Body of pancreas (tissue), 4 donors: ENCODE data around the gene NLRC3. TPM values are rescaled to one million over a fixed set of nuclear protein-coding genes. Genes with fewer than 3 reads are reported as not detected.
"Not testable (repeated sequence)": the region's sequence is repeated elsewhere in the genome, so short reads cannot be mapped to it uniquely, and the experiment has no call there.

Experiments
- ATAC-seq: fragments of 150-250 bp; one replicate; pipeline ENCODE4 v1.9.1; 2016
- DNase-seq, 4 donors: peaks; one replicate each; pipeline ENCODE4 v3.0.0-alpha.2; 2019
- H3K27ac ChIP-seq, 4 donors: fragments of 200-600 bp; sonication (generic); 1 replicate in 3 of 4; 2 replicates in 1 of 4; pipeline versions ENCODE4 v1.5.1 to v1.6.1; 2016 to 2019; ENCODE audit warnings: mild to moderate bottlenecking in 1 of 4, mixed read lengths in 1 of 4, moderate library complexity in 1 of 4
- H3K27me3 ChIP-seq, 2 donors: fragments of 200-600 bp; sonication (generic); one replicate each; pipeline ENCODE4 v1.6.0; 2016; ENCODE audit warnings: mild to moderate bottlenecking in 1 of 2
- H3K36me3 ChIP-seq, 2 donors: fragments of 200-600 bp; sonication (generic); replicated peaks in 1 of 2; 2 replicates each; pipeline ENCODE4 v1.5.1; 2016; ENCODE audit warnings: low read depth in 2 of 2; ENCODE audit not compliant: insufficient read depth in 1 of 2
- H3K4me1 ChIP-seq: fragments of 200-600 bp; sonication (generic); one replicate; pipeline ENCODE4 v1.6.0; 2016
- H3K4me3 ChIP-seq, 2 donors: fragments of 200-600 bp; sonication (generic); 1 replicate in 1 of 2; 2 replicates in 1 of 2; pipeline ENCODE4 v1.5.1; 2016 to 2019
- H3K9me3 ChIP-seq, 3 donors: fragments of 200-600 bp; sonication (generic); 1 replicate in 2 of 3; 2 replicates in 1 of 3; pipeline ENCODE4 v1.5.1; 2016
- POLR2A ChIP-seq, 3 donors: fragments of 450-650 bp; IDR thresholded peaks; one replicate each; pipeline ENCODE4 v1.6.1; 2016; ENCODE audit warnings: antibody characterized with exemption in 3 of 3, mild to moderate bottlenecking in 2 of 3
- WGBS, 2 donors: methylation state at CpG; one replicate each; pipeline ENCODE4 v1.1.5; 2017; 5-methylcytosine and 5-hydroxymethylcytosine counted together
- intact Hi-C: fragments of 100-400 bp; cut with DNase I; formaldehyde crosslinking; loops from one replicate; pipeline ENCODE4 v1.15.1; 2023
- total RNA-seq, 2 donors: library from RNA; depleted of rRNA; stranded (reverse); fragments of >200 nt; gene quantifications; one replicate each; pipeline ENCODE4 v1.1.0, GENCODE V29; 2016
- TF ChIP-seq, protein P1 (sequence below), 7 experiments: fragments of 450-650 bp in 4 of 7; fragments of 200-600 bp in 3 of 7; sonication (generic) in 3 of 7; IDR thresholded peaks; one replicate each; pipeline ENCODE4 v1.5.1; 2016 to 2019; ENCODE audit warnings: antibody characterized with exemption in 7 of 7

Gene NLRC3
- total RNA-seq, 2 donors from 2014 or later: 0.78 to 1.3 TPM

- TF ChIP-seq POLR2A (IDR thresholded peaks at IDR 0.05): no peak
- TF ChIP-seq, protein P1, sequence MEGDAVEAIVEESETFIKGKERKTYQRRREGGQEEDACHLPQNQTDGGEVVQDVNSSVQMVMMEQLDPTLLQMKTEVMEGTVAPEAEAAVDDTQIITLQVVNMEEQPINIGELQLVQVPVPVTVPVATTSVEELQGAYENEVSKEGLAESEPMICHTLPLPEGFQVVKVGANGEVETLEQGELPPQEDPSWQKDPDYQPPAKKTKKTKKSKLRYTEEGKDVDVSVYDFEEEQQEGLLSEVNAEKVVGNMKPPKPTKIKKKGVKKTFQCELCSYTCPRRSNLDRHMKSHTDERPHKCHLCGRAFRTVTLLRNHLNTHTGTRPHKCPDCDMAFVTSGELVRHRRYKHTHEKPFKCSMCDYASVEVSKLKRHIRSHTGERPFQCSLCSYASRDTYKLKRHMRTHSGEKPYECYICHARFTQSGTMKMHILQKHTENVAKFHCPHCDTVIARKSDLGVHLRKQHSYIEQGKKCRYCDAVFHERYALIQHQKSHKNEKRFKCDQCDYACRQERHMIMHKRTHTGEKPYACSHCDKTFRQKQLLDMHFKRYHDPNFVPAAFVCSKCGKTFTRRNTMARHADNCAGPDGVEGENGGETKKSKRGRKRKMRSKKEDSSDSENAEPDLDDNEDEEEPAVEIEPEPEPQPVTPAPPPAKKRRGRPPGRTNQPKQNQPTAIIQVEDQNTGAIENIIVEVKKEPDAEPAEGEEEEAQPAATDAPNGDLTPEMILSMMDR (IDR thresholded peaks at IDR 0.05): no peak
- Histone ChIP-seq H3K27me3 (no peaks in the 10 kb centered on the region), H3K4me3 (no peak overlapping the region), H3K4me1 (no peaks in the 10 kb centered on the region), H3K9me3 (no peaks in the 10 kb centered on the region), H3K36me3 (peaks cover 7 to 17% of the 10 kb centered on the region in 2 donors), H3K27ac (no peak overlapping the region)
- no peak for ATAC-seq
- no peak for DNase-seq
- intact Hi-C loops: no loop called here
Measured at GRCh38 chr16:3529175-3529574, 48.0 kb downstream of the NLRC3 start.

DNA sequence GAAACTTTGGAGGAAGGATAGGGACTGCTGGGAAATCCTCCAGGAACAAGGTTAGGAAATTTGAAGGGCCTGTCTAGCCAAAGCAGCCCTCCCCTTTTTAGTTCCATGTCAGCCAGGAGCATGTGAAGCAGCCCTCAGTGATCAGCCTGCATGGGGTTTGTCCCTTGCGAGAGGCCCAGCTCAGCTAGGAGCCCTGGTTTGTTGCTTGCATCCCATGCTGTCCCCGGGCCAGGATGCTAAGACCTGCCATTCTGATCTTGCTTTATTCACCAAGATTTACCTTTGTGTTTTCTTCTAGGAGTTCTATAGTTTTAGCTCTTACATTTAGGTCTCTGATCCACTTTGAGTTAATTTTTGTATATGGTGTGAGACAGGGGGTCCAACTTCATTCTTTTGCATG lies 48.8 kb downstream of the NLRC3 start:
- H3K36me3 ChIP-seq: peaks cover 7 to 14% of the 10 kb centered on the region in 2 donors
- no peak overlapping the region for H3K27ac ChIP-seq
- TF ChIP-seq, protein P1 (IDR thresholded peaks at IDR 0.05): no peak
- no peak for TF ChIP-seq POLR2A (IDR thresholded peaks at IDR 0.05)
- WGBS, 2 donors: 100% methylated on average over 2 of the region's 2 CpGs
- intact Hi-C loops: no loop called here
- no peaks in the 10 kb centered on the region for H3K4me1 ChIP-seq
- H3K9me3 ChIP-seq: no peaks in the 10 kb centered on the region
- ATAC-seq: no peak
- H3K27me3 ChIP-seq: no peaks in the 10 kb centered on the region
- H3K4me3 ChIP-seq: no peak overlapping the region
- no peak for DNase-seq

DNA sequence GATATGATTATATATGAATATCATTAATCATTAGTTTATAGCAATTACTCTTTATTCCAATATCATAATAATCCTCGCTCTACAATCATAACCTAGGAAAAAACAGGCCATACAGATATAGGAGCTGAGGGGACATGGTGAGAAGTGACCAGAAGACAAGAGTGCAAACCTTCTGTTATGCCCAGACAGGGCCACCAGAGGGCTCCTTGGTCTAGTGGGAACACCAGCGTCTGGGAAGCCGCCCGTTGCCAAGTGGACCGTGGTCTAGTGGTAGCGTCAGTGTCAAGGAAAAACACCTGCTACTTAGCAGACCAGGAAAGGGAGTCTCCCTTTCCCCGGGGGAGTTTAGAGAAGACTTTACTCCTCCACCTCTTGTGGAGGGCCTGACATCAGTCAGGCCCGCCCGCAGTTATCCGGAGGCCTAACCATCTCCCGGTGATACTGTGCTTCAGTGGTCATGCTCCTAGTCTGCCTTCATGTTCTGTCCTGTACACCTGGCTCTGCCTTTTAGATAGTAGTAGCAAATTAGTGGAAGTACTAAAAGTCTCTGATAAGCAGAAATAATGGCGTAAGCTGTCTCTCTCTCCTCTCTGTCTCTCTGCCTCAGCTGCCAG lies 49.9 kb downstream of the NLRC3 start:
- peak; percentile 86 to 96 (median 90) for DNase-seq
- peaks cover 7 to 12% of the 10 kb centered on the region in 2 donors for H3K36me3 ChIP-seq
- H3K9me3 ChIP-seq, H3K27me3 ChIP-seq, H3K4me1 ChIP-seq, H3K4me3 ChIP-seq, ATAC-seq, H3K27ac ChIP-seq, intact Hi-C loops: not testable (repeated sequence)
- 51 to 52% methylated on average over 10 to 12 of the region's 12 CpGs for WGBS, 2 donors
- TF ChIP-seq, protein P1 (IDR thresholded peaks at IDR 0.05): peak; percentile 42 to 76 (median 61)

- peaks cover 6 to 10% of the 10 kb centered on the region in 2 donors for H3K36me3 ChIP-seq
- no peak for DNase-seq
- H3K27ac ChIP-seq: no peak overlapping the region
- no peaks in the 10 kb centered on the region for H3K9me3 ChIP-seq
- intact Hi-C loops: no loop called here
- WGBS, 2 donors: 94 to 99% methylated on average over 5 of the region's 5 CpGs
- H3K4me1 ChIP-seq: no peaks in the 10 kb centered on the region
- TF ChIP-seq, protein P1 (IDR thresholded peaks at IDR 0.05): no peak
- TF ChIP-seq POLR2A (IDR thresholded peaks at IDR 0.05): no peak
- ATAC-seq: no peak
- no peaks in the 10 kb centered on the region for H3K27me3 ChIP-seq
- no peak overlapping the region for H3K4me3 ChIP-seq
Measured at GRCh38 chr16:3525951-3526350, 51.3 kb downstream of the NLRC3 start.

DNA sequence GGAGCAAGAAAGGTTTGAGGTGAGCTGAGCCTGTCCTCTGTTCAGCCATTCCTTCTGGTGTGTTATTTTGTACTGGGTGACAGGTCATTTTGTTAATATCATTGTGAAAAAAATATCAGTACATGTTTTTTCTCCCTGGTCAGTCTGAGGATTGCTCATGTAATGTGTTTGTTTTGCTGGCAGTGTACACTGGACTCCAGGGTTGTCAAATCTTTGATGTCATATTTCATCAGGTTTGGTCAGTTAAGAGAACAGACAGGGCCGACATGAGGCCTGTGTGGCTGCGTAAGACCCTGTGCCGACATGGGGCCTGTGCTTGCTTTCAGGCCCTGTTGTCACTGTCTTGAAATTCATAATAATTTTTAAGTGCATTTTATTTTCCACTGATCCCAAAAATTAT lies 53.9 kb downstream of the NLRC3 start:
- ATAC-seq (no peak), DNase-seq (no peak)
- 92 to 97% methylated on average over 3 of the region's 3 CpGs for WGBS, 2 donors
- Histone ChIP-seq H3K4me1 (peaks cover 16% of the 10 kb centered on the region), H3K27me3 (no peaks in the 10 kb centered on the region), H3K9me3 (no peaks in the 10 kb centered on the region), H3K4me3 (no peak overlapping the region), H3K36me3 (peaks cover 0 to 3% of the 10 kb centered on the region in 2 donors), H3K27ac (no peak overlapping the region)
- intact Hi-C loops: no loop called here
- TF ChIP-seq POLR2A (IDR thresholded peaks at IDR 0.05): no peak
- TF ChIP-seq, protein P1 (IDR thresholded peaks at IDR 0.05): no peak
